Measurements from ENCODE around the gene CD151.

Gene CD151

DNA sequence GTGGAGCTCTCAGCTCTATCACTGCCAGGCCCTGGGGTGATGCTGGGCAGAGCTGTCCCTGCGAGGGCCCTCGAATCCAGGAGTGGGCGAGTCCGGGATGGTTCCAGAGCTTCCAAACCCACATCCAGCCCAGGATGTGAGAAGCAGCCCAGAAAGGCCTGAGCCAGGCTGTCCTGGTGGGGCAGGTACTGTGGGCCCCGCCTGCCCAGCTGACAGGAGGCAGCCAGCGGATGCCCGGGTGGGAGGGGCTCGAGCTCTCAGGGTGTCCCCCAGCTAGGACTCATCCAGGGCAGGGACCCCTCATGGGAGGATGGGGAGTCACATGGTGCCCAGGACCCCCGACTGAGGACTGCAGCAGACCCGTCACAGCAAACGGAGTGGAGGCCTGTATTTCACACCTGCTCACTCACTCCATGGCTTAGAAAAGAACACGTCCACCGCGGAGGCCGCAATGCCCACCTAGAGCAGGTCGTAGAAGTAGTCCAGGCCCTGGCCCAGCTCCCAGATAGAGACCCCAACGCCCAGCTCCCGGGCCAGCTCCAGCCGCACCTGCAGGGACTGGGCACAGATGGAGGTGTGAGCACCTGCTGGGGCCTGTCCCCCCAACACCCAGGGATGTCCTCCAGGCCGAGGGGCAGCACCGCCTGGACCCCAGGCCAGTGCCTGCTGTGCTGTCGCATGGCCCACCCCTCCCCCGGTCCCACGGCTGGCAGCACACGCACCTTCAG lies 36.8 kb downstream of the CD151 start:
- TF ChIP-seq, protein P1, sequence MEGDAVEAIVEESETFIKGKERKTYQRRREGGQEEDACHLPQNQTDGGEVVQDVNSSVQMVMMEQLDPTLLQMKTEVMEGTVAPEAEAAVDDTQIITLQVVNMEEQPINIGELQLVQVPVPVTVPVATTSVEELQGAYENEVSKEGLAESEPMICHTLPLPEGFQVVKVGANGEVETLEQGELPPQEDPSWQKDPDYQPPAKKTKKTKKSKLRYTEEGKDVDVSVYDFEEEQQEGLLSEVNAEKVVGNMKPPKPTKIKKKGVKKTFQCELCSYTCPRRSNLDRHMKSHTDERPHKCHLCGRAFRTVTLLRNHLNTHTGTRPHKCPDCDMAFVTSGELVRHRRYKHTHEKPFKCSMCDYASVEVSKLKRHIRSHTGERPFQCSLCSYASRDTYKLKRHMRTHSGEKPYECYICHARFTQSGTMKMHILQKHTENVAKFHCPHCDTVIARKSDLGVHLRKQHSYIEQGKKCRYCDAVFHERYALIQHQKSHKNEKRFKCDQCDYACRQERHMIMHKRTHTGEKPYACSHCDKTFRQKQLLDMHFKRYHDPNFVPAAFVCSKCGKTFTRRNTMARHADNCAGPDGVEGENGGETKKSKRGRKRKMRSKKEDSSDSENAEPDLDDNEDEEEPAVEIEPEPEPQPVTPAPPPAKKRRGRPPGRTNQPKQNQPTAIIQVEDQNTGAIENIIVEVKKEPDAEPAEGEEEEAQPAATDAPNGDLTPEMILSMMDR (IDR thresholded peaks at IDR 0.05; ENCODE audit: low read depth, low read length): no peak
- no peaks in the 10 kb centered on the region for H3K4me1 ChIP-seq
- H3K4me3 ChIP-seq (ENCODE audit: low read depth, low read length): no peak overlapping the region
- H3K36me3 ChIP-seq: no peaks in the 10 kb centered on the region; the same call in 1 of the 2 replicates
- no peaks in the 10 kb centered on the region for H3K9me3 ChIP-seq
- no peak for DNase-seq
- no peaks in the 10 kb centered on the region for H3K27me3 ChIP-seq

DNA sequence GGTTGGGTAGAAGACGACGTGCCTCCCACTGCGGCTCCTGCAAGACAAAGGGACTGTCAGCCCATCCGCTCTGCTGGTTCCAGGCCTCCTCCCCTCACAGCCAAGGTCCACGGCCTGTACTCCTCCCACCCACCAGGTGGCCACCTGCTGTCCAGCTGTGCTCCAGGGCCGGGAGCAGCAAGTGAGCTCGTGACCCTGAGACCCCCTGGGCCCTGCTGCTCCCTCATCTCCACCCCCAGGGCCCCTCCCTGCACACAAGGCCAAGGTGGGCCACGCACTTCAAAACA lies 37.3 kb downstream of the CD151 start:
- H3K9me3 ChIP-seq: no peaks in the 10 kb centered on the region
- no peak overlapping the region for H3K4me3 ChIP-seq (ENCODE audit: low read depth, low read length)
- TF ChIP-seq, protein P1 (IDR thresholded peaks at IDR 0.05; ENCODE audit: low read depth, low read length): peak; percentile 17; the same call in 1 of the 2 replicates
- H3K27me3 ChIP-seq: no peaks in the 10 kb centered on the region
- no peaks in the 10 kb centered on the region for H3K4me1 ChIP-seq
- no peak for DNase-seq
- no peaks in the 10 kb centered on the region; the same call in 1 of the 2 replicates for H3K36me3 ChIP-seq

DNA sequence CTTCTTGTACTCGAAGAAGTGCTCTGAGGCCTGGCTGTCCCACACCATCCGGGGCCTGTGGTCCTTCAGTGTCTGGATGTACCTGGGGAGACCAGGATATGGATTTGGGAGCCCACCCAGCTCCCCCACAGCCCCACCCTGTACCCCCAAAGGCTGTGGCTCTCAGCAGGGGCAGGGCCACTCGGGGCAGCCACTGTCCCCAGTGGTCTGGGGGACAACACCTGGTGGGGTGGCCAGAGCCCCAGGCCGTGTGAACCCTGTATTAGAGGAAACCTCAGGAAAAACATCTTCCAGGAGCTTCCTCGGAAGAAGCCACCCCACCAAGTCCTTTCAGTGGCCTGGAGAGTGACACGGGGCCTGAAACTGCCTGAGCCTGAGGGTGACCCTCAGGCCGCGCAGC lies 37.7 kb downstream of the CD151 start:
- TF ChIP-seq, protein P1 (IDR thresholded peaks at IDR 0.05; ENCODE audit: low read depth, low read length): no peak
- H3K9me3 ChIP-seq: no peaks in the 10 kb centered on the region
- DNase-seq: no peak
- H3K4me3 ChIP-seq (ENCODE audit: low read depth, low read length): no peak overlapping the region
- H3K27me3 ChIP-seq: no peaks in the 10 kb centered on the region
- no peaks in the 10 kb centered on the region for H3K4me1 ChIP-seq
- no peaks in the 10 kb centered on the region; the same call in 1 of the 2 replicates for H3K36me3 ChIP-seq

DNA sequence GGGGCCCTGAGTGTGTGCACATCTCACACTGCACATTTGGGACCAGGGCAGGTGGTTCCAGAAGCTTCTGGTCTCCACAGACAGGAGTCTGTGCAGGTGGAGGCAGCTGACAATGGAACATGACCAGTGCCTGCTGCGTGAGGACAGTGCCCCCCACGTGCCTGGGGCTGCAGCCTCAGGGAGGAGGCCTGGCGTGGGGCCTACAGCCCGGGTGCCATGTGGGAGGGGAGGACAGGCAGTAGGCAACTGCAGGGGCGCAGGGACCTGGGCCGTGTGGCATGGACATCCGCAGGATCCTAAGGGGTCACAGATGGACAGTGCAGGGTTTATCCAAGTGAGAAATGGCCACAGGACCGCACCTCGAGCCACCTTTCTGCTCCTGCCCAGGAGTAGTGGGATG lies 38.7 kb downstream of the CD151 start:
- TF ChIP-seq, protein P1 (IDR thresholded peaks at IDR 0.05; ENCODE audit: low read depth, low read length): no peak
- Histone ChIP-seq H3K4me1 (no peaks in the 10 kb centered on the region), H3K4me3 (ENCODE audit: low read depth, low read length) (no peak overlapping the region), H3K9me3 (no peaks in the 10 kb centered on the region), H3K36me3 (no peaks in the 10 kb centered on the region; the same call in 1 of the 2 replicates), H3K27me3 (no peaks in the 10 kb centered on the region)
- DNase-seq: no peak

DNA sequence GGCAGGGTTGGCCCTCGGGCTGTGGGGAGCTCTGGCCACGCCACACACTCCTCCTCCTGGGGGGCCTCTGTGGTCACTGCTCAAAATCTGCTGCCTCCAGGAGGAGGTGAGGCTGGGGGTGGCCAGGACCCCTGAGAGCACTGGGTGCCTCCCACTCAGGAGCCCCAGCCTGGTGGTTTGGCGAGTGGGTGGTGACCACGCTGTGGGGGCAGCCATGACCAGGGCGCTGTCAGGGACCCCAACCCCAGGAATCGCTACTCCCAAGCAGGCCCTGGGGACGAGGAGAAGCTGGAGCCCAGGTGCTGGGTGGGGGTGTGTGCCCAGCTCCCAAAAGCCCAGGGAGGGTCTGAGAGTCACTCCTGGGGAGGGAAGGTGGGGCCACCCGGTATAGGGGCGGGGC lies 40.0 kb downstream of the CD151 start:
- H3K27me3 ChIP-seq: no peaks in the 10 kb centered on the region
- DNase-seq: no peak
- H3K36me3 ChIP-seq: no peaks in the 10 kb centered on the region; the same call in 1 of the 2 replicates
- H3K9me3 ChIP-seq: no peaks in the 10 kb centered on the region
- TF ChIP-seq, protein P1 (IDR thresholded peaks at IDR 0.05; ENCODE audit: low read depth, low read length): no peak
- H3K4me3 ChIP-seq (ENCODE audit: low read depth, low read length): no peak overlapping the region
- no peaks in the 10 kb centered on the region for H3K4me1 ChIP-seq

DNA sequence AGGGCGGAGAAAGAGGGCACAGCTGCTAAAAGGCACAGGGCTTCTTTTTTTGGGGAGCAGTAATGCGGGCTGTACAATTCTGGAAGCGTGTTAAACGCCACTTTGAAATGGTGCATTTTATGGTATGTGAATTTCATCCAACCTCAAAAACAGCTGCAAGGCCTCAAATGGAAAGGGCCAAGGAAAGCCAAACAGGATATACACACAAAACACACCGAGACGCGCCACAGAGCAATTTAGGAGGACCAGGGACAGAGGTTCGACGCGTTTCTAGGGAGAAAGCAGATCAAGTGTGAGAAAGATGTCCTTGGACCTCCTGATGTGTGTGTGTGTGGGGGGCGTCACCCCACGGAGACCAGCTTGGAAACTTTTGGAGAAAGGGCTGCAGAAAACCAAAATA lies 41.0 kb downstream of the CD151 start:
- Histone ChIP-seq H3K4me1 (no peaks in the 10 kb centered on the region), H3K36me3 (no peaks in the 10 kb centered on the region; the same call in 1 of the 2 replicates), H3K9me3 (no peaks in the 10 kb centered on the region), H3K27me3 (no peaks in the 10 kb centered on the region), H3K4me3 (ENCODE audit: low read depth, low read length) (no peak overlapping the region)
- DNase-seq: no peak
- TF ChIP-seq, protein P1 (IDR thresholded peaks at IDR 0.05; ENCODE audit: low read depth, low read length): no peak

Data from BE2C (cell line).